Measurements from ENCODE around the gene DTNB.

- no peak for TF ChIP-seq YBX1 (IDR thresholded peaks at IDR 0.05)
- TF ChIP-seq FOXM1 (IDR thresholded peaks at IDR 0.05; ENCODE audit: low read depth, low read length): no peak
- TF ChIP-seq SUZ12 (IDR thresholded peaks at IDR 0.05; ENCODE audit: unreplicated experiment): no peak
- TF ChIP-seq, protein P1, sequence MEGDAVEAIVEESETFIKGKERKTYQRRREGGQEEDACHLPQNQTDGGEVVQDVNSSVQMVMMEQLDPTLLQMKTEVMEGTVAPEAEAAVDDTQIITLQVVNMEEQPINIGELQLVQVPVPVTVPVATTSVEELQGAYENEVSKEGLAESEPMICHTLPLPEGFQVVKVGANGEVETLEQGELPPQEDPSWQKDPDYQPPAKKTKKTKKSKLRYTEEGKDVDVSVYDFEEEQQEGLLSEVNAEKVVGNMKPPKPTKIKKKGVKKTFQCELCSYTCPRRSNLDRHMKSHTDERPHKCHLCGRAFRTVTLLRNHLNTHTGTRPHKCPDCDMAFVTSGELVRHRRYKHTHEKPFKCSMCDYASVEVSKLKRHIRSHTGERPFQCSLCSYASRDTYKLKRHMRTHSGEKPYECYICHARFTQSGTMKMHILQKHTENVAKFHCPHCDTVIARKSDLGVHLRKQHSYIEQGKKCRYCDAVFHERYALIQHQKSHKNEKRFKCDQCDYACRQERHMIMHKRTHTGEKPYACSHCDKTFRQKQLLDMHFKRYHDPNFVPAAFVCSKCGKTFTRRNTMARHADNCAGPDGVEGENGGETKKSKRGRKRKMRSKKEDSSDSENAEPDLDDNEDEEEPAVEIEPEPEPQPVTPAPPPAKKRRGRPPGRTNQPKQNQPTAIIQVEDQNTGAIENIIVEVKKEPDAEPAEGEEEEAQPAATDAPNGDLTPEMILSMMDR (IDR thresholded peaks at IDR 0.05 in 2 of 3, conservative IDR thresholded peaks at IDR 0.05 in 1 of 3; ENCODE audit: control insufficient read depth in 2 of 3, extremely low read depth in 1 of 3, insufficient read depth in 1 of 3, low read depth in 3 of 3, low read length in 3 of 3): no peak
These were observed 152.3 kb downstream of the DTNB start for GRCh38 chr2:25521126-25521525.

All from GM12878 (cell line).